NCI-H774 (cell line): Measurements from ENCODE around the gene EXOSC10.

Experiments
- DNase-seq: peaks from one replicate; lab custom pipeline; 2025; lab: John Stamatoyannopoulos, UW

EXOSC10 gene

DNA sequence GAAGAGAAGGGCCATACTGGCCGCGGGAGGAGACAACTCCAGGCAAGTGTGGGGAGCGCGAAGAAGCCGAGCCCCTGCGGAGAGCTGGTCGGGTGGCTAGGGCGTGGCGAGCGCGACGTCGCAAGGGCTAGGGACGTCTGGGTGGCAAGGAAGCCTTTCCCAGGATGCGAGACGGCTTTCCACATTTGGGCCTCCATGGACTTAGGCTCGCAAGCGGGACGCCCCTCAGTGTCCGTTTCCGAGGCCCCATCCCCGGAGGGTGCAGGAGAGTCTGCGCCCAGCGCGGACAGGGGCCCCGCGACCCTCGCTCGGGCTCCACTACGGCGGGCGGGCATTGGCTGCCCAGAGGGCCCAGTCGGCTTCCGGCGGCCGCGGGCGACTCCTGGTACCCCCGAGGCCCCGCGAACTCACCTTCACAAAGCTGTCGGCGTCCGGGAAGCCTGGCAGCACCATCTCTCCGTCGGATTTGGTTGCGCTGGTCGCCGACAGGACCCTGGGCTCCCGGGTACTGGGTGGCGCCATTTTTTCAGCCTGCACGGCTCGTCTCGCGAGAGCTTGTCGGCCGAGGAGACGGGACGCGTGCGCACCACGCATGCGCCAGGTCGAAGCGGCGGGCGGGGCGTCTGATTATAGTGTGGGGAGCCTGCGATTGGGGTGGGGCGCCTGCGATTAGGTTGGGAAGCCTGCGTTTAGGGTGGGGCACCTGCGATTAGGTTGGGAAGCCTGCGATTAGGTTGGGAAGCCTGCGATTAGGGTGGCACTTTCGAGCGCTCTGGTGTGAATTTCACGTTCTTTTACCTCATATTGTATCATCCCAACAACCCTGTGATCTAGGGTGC lies at the start of gene EXOSC10:
Gene EXOSC10 (minus strand): TSS at position 560 of the 839 bp plus-strand sequence. CDS start 38 bp downstream, at position 522.
- DNase-seq = peak; percentile 75

DNA sequence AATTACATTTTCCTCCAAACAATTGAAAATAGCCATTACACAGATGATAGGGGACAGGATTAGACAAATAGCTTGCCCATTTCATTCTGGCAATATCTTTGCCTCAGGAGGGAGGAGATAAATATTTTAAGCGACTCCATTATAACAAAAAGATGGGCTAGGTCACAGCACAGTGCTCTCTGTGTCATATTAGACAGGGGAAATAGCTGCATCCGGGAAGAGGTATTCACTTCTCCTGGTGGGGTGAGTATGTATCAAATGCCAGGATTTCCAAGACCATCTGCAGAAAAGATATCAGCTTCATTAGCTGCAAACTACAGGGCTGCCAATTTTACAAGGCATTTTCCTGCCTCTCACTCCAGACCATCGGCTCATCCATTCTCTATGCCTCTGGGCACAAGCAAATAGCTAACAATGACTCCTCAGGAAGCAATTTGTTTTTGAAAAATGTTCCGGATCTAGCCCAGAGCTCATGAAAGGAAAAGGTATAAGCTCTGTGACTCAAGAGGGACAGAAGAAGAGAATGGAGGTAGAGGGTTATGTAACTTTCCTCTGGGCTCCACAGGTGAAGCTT lies 47.6 kb upstream of the EXOSC10 start:
- DNase-seq = no peak

DNA sequence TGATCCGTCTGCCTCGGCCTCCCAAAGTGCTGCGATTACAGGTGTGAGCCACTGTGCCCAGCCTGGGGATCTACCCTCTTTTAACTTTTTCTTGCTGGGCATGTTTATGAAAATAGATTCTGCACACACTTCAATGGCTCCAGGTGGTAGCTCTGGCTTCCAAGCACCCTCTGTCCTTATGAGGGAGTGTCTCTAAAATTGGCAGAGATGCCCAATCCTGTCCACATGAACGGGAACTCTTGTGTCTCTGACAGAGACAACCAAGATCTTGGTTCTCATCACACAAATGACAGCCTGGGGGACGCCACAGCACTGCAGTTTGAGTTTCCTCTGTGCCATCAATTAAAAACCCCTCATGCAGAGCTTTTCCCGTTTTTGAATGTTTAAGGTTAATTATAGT lies 46.1 kb upstream of the EXOSC10 start:
- DNase-seq = no peak

DNA sequence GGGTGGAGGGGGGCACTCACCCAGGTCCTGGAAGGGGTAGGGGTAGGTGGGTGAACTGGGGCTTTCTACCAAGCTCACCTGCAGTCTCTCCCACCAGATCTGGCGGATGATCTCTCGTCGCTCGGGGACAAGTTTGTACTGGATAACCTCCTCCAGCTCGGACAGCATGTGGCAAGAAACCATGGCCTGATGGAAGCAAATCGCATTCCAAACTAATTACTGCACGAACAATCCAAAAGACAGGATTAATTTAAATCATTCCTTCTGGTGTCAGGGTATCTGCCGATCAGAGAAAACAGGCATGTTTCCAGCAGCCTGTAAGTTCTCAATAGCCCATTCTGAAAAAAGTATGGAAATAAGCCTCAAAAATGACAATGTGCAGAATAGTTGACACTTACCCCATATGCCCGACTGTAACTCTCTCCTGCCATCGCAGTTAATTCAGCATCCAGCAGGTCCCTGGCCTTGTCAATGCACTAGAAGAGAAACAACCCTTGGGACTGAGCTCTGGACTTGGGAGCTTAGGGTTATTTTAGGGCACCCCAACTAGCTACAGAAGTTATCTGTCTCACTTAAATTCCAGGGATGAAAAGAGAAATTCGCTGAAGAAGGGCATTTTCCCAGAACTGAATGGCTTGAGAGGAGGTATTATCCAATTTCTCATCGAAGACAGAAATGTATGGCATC lies 45.0 kb upstream of the EXOSC10 start:
- no peak for DNase-seq

DNA sequence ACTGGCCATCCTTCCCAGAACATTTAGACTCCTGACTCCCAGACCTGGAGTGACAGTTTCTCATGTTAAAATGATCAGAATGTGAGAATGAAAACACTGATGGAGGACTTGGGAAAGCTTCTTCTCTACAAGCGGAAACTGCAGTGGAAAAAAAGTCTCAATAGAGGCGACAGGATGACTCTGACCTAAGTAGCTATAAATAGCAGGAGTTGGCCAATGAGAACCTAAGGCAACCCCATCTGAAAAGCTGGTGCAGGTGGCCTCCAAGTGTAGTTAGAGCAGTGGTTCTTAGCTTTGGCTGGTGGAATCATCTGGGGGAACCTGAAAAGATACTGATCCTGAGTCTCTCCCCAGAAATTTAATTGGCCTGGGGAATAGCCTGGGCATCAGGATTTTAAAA lies 44.2 kb upstream of the EXOSC10 start:
- DNase-seq = no peak

DNA sequence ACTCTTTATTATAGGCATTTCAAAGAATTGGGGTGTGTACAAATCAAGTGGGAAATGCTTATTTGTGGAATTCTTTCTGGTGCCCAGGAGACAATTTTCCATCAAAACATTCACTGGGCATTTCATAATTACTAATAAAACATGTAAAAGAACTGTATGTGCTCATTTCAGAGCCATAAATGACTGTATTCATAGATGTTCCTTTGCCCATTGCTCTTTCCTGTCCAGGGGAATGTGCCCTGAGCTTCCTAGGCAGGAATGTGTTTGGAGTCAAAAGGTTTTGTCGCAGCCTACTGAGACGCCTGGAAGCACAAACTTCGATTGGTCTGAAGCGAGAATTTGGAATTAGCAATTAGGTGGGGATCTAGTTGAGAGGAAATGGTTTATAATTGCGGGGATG lies 43.7 kb upstream of the EXOSC10 start:
- DNase-seq = no peak

DNA sequence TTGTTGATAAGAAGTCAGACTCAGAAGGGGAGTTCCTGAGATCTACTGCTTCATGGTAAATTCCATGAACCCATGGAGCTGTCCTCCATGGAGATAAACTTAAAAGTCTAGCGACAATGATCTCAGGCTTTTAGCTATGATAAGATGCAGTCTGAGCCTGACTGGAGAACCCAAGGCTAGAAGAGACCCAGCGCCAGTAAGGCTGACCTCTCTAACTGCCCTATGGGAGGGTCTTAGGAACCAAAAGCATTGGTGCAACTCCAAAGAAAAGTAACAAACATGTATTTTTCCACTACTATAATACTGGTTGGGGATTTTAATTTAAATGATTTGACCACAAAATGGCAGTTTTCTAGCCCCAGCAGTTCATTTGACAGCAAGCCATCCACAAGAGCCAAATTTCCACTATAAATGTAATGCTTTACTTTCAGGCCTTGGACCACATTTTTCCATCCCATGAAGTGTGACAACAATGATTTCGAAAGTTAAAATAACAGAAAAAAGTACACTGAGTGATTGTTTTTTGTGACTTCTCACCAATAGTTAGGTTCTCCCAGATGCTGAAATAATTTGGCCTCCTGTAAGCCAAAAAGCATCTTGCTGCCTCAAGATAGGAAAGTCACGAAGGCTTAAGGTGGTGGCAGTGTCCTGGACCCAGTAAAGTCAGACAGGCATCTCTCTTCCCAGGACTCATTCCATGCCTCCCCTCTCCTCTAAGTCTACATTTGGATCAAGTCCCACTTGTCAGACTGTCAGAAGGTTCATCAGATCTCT lies 43.1 kb upstream of the EXOSC10 start:
- no peak for DNase-seq

DNA sequence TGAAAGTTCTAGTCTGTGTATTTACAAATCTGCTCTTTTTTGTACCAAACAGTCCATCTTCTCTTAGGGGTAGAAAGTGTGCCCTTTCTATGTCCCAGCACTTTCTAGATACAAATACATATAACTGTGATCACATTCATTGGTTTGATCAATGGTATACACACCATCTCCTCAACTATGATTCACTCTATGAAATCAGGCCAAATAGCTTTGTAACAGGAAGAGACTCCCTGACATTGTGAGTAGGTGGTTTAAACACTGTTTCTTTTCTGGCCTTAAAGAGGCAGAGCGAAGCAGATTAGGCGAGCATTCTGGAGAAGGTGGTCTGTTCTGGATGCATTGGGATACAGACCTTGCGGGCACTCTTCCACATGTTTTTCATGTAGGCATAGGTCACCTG lies 39.3 kb upstream of the EXOSC10 start:
- no peak for DNase-seq

DNA sequence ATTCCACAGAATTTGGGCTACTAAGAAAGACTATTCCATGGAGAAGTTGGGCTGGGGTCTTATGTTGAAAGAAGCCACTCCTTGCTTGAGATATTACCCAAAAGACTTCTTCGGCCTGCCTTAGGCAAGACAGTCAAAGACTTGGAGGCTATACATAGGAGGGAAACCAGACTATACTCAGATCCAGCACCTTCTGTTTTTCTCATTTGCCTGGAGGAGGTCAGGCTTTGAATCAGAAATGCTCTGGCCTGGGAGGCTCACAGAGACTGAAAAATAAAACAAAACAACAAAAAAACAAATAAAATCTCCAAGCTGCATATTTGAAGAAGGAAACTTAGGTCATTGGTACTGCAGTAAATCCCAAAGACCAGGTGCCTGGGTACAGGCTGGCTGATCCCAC lies 38.4 kb upstream of the EXOSC10 start:
- no peak for DNase-seq

DNA sequence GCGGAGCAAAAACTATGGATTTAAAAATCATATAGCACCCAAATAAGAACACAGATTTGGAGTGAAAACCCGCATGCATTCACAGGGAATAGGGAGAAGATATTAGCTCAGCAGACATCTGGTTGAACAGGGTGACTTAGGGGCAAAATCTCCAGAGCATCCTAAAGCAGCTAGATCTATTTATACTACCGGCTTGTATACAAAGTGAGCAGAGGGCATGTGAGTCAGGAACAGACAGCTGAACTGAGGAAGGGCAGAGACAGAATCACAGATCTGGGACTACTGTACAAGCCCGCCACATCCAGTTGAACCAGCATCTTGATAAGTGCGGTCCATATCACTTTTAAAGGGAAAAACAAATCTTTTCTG lies 35.2 kb upstream of the EXOSC10 start:
- DNase-seq = no peak

DNA sequence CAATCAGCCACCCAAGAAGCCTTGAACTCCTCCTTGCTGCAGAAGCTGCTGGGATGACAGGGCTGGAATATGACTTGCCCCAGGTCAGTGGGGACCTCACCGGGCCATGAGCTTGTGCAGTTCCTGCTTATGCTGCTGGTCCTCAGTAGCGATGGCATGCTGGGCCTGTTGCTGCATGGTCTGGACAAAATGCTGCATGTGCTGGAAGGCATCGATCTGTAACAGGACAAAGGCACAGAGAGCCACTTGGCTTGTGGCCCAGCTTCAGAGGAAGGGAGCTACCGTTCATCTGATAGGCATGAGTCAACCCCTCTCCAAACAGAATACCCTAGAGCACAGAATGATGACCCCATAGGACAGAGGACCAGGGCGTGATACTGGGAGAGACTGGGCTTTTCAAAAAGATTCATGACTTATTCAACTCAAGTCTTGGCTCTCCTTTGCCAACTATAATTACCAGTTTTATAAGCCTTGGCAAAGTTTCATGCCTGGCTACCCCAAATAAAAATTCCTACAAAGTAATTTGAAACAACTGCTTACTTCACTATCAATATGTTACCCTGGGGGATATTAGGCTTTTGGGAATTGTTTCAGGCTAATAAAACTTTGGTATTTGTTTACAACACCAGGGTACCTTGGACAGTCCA lies 34.7 kb upstream of the EXOSC10 start:
- no peak for DNase-seq

DNA sequence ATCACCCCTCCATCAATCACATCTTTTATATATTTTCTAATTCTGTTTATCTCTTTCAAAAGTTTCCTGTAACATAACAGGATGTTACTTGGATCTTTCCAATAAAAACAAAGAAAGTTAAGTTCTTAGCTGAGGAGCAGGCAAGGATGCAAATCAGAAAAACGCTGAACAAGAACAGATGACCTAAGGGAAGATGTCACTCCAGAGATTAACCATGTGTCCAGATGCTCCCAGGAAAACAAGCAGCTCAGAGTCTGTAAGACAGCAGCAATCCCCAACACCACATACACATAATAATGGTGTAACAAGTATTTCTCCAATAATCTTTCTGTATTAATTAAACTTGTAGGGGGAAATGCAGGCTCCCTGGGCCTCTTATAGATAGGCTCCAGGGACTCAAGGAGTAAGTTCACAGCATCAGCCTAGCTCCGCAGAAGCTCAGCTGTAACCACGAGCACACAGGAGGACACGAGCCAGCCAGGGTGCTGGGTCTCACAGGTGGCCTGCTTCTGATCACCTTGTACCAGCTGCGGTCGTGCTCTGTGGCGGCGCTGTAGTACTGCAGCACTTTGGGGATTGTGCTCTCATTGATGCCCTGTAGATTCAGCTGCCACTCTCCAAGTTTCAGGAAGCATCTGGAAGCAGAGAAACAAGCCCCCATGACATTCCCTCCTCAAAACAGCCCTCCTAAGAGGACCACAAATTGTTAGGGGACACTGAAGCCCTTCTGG lies 33.1 kb upstream of the EXOSC10 start:
- DNase-seq = no peak

DNA sequence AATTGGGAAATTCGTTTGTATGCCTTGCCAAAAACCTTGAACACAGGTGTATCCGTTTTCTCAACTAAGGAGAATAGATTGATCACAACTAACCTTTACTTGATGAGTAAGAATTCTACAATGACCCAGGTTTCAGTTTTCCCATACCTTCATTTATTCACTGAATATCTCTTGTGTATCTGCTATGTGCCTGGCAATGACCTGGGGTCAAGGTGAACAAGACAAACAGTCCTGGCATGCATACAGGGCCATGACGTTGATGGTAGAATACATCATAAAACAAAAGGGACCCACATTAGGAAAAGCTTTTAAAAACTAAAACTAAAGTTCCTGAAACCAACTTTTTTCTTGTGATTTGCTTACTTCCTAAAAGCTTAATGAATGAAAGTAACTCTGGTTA lies 32.1 kb upstream of the EXOSC10 start:
- no peak for DNase-seq

DNA sequence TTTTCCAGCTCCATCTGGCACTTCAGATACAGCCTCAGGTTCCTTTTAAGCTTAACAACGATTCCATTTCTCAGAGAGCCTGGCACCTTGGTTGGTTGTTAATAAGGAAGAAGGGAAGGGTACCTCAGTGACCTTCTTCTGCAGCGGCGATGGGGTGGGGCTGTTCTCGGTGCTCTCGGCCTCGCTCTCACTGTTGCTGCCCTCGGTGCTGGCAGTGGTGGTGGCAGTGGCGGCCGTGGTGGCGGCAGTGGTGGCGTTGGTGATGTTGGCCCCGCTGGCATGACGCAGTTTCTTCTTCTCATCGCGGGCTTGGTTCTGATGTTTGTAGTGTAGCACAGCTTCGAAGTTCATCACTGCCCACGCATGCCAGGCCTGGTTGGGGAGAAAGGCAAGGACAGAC lies 30.7 kb upstream of the EXOSC10 start:
- no peak for DNase-seq

DNA sequence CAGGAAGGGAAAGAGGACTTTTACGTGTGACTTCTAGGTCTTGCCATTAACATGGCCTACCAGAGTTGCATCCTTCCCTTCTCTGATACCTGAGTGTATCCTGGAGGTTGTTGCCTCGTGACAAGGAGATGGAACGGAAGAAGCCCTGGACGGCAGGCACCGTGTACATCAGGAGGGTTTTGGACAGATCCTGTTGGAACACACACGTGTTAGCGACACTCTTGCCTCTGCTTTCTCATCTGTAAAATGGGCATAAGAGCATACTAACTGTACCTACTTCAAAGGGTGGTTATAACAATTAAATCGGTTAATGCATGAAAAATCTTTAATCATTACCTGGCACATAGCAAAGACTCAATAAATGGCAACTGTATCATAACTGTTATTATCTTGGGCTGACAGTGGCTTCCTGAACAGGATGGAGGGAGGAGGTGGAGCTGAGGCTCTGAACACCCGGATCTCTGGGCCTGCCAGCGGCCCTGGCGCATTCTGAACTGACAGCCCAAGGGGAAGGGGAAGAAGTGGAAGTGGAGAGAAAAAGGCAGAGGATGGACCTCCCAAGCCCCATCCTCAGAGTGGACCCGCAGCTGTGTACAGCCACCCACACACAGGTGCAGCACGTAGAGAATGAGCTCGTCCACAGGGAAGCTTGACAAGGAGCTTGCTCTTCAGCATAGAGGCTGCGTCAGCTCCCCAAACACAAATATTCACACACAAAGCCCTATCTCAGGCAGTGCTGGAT lies 30.2 kb upstream of the EXOSC10 start:
- peak; percentile 70 for DNase-seq

DNA sequence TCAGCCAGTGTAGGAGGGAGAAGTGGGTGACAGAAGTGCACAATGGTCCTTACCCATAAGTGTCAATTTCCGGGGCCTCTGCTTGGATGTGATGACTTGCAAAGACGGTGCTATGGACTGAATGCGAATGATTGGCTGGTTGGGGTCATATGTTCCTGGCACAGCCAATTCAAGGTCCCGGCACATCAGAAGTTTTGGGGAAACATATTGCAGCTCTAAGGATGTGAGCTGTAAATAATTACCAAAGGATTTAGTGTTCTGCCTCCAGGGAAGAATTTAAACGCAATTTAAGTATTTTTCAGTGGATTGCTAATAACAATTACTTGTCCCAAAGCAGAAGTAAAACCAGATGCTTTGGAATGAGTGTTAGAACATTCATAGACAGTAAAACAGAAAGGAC lies 26.9 kb upstream of the EXOSC10 start:
- no peak for DNase-seq

DNA sequence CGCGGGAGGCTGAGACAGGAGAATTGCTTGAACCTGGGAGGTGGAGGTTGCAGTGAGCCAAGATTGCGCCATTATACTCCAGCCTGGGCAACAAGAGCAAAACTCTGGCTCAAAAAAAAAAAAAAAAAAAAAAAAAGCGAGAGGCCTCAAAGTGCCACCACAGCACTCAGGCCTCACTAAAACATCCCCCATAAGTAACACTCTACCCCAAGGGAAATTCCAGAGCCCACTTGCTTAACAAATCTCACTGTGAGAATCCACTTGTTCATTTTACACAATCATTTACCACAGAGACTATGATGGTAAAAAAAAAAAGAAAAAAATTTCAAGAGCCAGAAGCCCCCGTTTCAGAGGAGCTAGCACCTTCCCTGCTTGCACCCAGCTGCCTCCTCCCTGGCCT lies 26.3 kb upstream of the EXOSC10 start:
- no peak for DNase-seq

DNA sequence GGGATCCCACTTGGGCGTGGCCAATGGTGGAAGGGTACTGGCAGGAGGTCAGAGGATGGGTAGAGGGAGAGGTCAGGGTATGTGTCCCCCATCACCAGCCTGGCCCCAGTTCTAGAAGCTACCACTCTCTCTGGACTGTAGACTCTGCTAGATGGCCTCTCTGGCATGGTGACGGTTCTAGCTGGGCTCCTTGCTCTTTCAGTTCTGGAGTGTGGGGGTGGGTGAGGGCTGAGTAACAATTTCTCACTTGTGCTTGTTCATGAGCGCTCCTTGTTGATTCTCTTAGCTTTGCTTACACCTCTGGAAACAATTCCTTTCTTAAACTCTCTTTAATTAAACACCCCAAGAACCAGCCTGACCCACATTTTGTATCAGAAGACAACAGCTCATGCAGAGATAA lies 25.3 kb upstream of the EXOSC10 start:
- DNase-seq = no peak

DNA sequence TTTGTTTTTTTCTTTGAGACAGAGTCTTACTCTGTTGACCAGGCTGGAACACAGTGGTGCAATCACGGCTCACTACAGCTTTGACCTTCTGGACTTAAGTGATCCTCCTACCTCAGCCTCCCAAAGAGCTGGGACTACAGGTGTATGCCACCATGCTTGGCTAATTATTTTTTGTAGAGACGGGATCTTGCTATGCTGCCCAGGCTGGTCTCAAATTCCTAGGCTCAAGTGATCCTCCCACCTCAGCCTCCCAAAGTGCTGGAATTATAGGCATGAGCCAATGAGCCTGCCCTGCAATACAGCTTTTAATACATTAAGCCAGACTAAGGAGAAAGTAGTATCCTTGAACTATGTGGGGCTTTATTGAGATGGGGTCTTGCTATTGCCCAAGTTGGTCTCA lies 16.6 kb upstream of the EXOSC10 start:
- DNase-seq = no peak

DNA sequence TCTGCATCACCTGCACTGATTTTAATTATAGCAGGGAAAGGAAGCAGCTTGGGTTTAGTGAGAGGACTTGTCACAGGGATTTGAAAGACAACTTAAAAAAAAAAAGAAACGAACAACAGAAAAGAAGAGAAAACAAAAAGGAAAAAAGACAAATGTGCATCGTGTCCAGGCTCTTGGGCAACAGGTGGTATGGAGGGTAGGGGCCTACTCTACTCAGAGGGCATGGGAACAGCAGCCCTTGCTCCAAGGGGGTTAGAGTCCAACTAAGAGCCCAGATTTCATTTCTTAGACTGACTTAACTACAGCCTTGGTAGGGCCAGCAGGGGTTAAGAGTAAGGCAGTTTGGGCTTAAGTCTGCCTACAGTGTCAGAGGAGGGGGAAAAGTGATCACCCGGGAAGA lies 15.3 kb upstream of the EXOSC10 start:
- no peak for DNase-seq
